Measurements from ENCODE around the gene ATG9B.

DNA sequence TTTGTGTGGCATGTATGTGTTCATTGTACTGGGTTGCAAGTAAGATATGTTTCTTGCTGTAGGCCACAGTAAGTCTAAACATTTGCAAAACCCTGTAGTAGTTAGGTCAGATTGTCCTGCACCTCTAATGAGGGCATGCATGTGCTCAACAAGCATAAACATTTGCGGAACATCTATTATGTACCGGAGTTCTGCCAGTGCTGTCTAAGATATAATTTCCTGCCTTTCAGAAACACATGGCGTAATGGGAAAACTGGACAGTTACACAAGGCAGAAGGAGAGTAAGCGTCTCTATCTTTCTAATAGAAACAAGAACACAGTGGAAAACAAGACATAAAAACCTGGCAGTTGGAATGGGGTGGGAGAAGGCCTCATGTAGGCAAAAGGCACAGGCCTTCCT is 6.7 kb upstream of the ATG9B start:
- TF ChIP-seq ZNF57 (CRISPR knock-in tag; IDR thresholded peaks at IDR 0.05) = no peak
- TF ChIP-seq ZNF184 (CRISPR knock-in tag; IDR thresholded peaks at IDR 0.05) = no peak
- no peak for TF ChIP-seq IRF2 (CRISPR knock-in tag; IDR thresholded peaks at IDR 0.05)
- TF ChIP-seq, protein P1, sequence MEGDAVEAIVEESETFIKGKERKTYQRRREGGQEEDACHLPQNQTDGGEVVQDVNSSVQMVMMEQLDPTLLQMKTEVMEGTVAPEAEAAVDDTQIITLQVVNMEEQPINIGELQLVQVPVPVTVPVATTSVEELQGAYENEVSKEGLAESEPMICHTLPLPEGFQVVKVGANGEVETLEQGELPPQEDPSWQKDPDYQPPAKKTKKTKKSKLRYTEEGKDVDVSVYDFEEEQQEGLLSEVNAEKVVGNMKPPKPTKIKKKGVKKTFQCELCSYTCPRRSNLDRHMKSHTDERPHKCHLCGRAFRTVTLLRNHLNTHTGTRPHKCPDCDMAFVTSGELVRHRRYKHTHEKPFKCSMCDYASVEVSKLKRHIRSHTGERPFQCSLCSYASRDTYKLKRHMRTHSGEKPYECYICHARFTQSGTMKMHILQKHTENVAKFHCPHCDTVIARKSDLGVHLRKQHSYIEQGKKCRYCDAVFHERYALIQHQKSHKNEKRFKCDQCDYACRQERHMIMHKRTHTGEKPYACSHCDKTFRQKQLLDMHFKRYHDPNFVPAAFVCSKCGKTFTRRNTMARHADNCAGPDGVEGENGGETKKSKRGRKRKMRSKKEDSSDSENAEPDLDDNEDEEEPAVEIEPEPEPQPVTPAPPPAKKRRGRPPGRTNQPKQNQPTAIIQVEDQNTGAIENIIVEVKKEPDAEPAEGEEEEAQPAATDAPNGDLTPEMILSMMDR (IDR thresholded peaks at IDR 0.05 in 2 of 3, conservative IDR thresholded peaks at IDR 0.05 in 1 of 3; ENCODE audit: insufficient read depth in 2 of 3, low read depth in 1 of 3, low read length in 3 of 3) = no peak
- TF ChIP-seq, protein P2, sequence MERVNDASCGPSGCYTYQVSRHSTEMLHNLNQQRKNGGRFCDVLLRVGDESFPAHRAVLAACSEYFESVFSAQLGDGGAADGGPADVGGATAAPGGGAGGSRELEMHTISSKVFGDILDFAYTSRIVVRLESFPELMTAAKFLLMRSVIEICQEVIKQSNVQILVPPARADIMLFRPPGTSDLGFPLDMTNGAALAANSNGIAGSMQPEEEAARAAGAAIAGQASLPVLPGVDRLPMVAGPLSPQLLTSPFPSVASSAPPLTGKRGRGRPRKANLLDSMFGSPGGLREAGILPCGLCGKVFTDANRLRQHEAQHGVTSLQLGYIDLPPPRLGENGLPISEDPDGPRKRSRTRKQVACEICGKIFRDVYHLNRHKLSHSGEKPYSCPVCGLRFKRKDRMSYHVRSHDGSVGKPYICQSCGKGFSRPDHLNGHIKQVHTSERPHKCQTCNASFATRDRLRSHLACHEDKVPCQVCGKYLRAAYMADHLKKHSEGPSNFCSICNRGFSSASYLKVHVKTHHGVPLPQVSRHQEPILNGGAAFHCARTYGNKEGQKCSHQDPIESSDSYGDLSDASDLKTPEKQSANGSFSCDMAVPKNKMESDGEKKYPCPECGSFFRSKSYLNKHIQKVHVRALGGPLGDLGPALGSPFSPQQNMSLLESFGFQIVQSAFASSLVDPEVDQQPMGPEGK (CRISPR knock-in tag; IDR thresholded peaks at IDR 0.05; ENCODE audit: borderline replicate concordance) = no peak
- TF ChIP-seq, protein P3, sequence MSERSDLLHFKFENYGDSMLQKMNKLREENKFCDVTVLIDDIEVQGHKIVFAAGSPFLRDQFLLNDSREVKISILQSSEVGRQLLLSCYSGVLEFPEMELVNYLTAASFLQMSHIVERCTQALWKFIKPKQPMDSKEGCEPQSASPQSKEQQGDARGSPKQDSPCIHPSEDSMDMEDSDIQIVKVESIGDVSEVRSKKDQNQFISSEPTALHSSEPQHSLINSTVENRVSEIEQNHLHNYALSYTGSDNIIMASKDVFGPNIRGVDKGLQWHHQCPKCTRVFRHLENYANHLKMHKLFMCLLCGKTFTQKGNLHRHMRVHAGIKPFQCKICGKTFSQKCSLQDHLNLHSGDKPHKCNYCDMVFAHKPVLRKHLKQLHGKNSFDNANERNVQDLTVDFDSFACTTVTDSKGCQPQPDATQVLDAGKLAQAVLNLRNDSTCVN (CRISPR knock-in tag; IDR thresholded peaks at IDR 0.05) = no peak
- no peak for TF ChIP-seq SMC3 (conservative IDR thresholded peaks at IDR 0.05; ENCODE audit: insufficient read depth, low read depth, low read length)
- TF ChIP-seq ZNF695 (CRISPR knock-in tag; IDR thresholded peaks at IDR 0.05) = no peak
- TF ChIP-seq CBX5 (IDR thresholded peaks at IDR 0.05; ENCODE audit: borderline replicate concordance, low read depth) = no peak
- no peak for TF ChIP-seq RCOR1 (IDR thresholded peaks at IDR 0.05; ENCODE audit: borderline replicate concordance in 1 of 2, low read depth in 2 of 2, low read length in 2 of 2)
- no peak for TF ChIP-seq NFRKB (IDR thresholded peaks at IDR 0.05; ENCODE audit: low read depth)
- TF ChIP-seq, protein P4, sequence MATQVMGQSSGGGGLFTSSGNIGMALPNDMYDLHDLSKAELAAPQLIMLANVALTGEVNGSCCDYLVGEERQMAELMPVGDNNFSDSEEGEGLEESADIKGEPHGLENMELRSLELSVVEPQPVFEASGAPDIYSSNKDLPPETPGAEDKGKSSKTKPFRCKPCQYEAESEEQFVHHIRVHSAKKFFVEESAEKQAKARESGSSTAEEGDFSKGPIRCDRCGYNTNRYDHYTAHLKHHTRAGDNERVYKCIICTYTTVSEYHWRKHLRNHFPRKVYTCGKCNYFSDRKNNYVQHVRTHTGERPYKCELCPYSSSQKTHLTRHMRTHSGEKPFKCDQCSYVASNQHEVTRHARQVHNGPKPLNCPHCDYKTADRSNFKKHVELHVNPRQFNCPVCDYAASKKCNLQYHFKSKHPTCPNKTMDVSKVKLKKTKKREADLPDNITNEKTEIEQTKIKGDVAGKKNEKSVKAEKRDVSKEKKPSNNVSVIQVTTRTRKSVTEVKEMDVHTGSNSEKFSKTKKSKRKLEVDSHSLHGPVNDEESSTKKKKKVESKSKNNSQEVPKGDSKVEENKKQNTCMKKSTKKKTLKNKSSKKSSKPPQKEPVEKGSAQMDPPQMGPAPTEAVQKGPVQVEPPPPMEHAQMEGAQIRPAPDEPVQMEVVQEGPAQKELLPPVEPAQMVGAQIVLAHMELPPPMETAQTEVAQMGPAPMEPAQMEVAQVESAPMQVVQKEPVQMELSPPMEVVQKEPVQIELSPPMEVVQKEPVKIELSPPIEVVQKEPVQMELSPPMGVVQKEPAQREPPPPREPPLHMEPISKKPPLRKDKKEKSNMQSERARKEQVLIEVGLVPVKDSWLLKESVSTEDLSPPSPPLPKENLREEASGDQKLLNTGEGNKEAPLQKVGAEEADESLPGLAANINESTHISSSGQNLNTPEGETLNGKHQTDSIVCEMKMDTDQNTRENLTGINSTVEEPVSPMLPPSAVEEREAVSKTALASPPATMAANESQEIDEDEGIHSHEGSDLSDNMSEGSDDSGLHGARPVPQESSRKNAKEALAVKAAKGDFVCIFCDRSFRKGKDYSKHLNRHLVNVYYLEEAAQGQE (IDR thresholded peaks at IDR 0.05; ENCODE audit: borderline replicate concordance) = no peak
- TF ChIP-seq, protein P4 (CRISPR knock-in tag; IDR thresholded peaks at IDR 0.05; ENCODE audit: low read depth) = no peak
